HG03457 (cell line): ENCODE measurements around the gene TOM1L2.

Experiments used
- ATAC-seq: cut with Tn5 transposase; IDR thresholded peaks from one replicate; pipeline ENCODE4 v1.9.1; 2021; ENCODE audit warnings: moderate number of reproducible peaks; ENCODE audit not compliant: unreplicated experiment

TOM1L2 gene

GRCh38 chr17:17823433-17824118 lies 148.6 kb downstream of the TOM1L2 start:
- ATAC-seq, result peak; percentile 60

GRCh38 chr17:17822616-17823015 lies 149.6 kb downstream of the TOM1L2 start:
- no peak for ATAC-seq

GRCh38 chr17:17822189-17822588 lies 150.0 kb downstream of the TOM1L2 start:
- ATAC-seq, result no peak

- ATAC-seq, result no peak
Measured at GRCh38 chr17:17820463-17821158, 151.6 kb downstream of the TOM1L2 start.

GRCh38 chr17:17820046-17820445 lies 152.2 kb downstream of the TOM1L2 start:
- no peak for ATAC-seq

- no peak for ATAC-seq
Measured at GRCh38 chr17:17819561-17819995, 152.6 kb downstream of the TOM1L2 start.

GRCh38 chr17:17819111-17819510 lies 153.1 kb downstream of the TOM1L2 start:
- no peak for ATAC-seq

GRCh38 chr17:17818088-17818526 lies 154.1 kb downstream of the TOM1L2 start:
- ATAC-seq, result no peak

GRCh38 chr17:17817552-17817947 lies 154.7 kb downstream of the TOM1L2 start:
- no peak for ATAC-seq

GRCh38 chr17:17816831-17817551 lies 155.2 kb downstream of the TOM1L2 start:
- ATAC-seq, result no peak

GRCh38 chr17:17816240-17816814 lies 155.9 kb downstream of the TOM1L2 start:
- no peak for ATAC-seq

GRCh38 chr17:17815436-17816200 lies 156.6 kb downstream of the TOM1L2 start:
- no peak for ATAC-seq

- no peak for ATAC-seq
Measured at GRCh38 chr17:17815062-17815406, 157.2 kb downstream of the TOM1L2 start.

GRCh38 chr17:17814162-17815061 lies 157.8 kb downstream of the TOM1L2 start:
- ATAC-seq, result no peak

GRCh38 chr17:17813725-17814095 lies 158.5 kb downstream of the TOM1L2 start:
- ATAC-seq, result no peak

GRCh38 chr17:17813055-17813724 lies 159.0 kb downstream of the TOM1L2 start:
- no peak for ATAC-seq

- no peak for ATAC-seq
Measured at GRCh38 chr17:17812211-17813054, 159.8 kb downstream of the TOM1L2 start.
